A549 (cell line): ENCODE data around the gene RFK. TPM values are rescaled to one million over a fixed set of nuclear protein-coding genes. Genes with fewer than 3 reads are reported as not detected.

Source experiments
- ATAC-seq, 2 experiments: fragments of 200-7000 bp in 1 of 2; fragments of >200 bp in 1 of 2; cut with Nextera tagmentation in 1 of 2; cut with Tn5 transposase in 1 of 2; 3 replicates each; pipeline versions ENCODE4 v1.8.0 to v1.9.1; 2018 to 2020; ENCODE audit warnings: mild to moderate bottlenecking in 1 of 2, moderate library complexity in 1 of 2
- CTCF ChIA-PET: fragments of 300-600 bp; sonication (Branson Sonifier 250); formaldehyde crosslinking; extraction: SDS; loops from one replicate; lab custom pipeline; 2021; ENCODE audit warnings: antibody characterized with exemption, inconsistent platforms; lab: Yijun Ruan, JAX
- POLR2A ChIA-PET: fragments of 350-600 bp; formaldehyde crosslinking; extraction: SDS; loops from one replicate; lab custom pipeline; 2021; ENCODE audit warnings: antibody characterized with exemption, inconsistent platforms; lab: Yijun Ruan, JAX
- DNase-seq, 2 experiments: peaks; one replicate each; pipeline versions ENCODE4 v3.0.0 to v3.0.0-alpha.2; 2011 to 2016; ENCODE audit warnings: low read depth in 1 of 2, low spot score in 1 of 2
- FAIRE-seq: peaks from 2 replicates; lab custom pipeline; 2011; peaks lifted over from hg19 to GRCh38; lab: Jason Lieb, UNC
- H3K27ac ChIP-seq, 2 experiments: fragments of >200 bp; sonication (Bioruptor Twin); formaldehyde crosslinking; 3 replicates each; pipeline ENCODE4 v1.5.1; 2016 to 2017
- H3K4me1 ChIP-seq: fragments of >200 bp; sonication (Bioruptor Twin); formaldehyde crosslinking; 3 replicates; pipeline ENCODE4 v1.6.1; 2016
- H3K4me2 ChIP-seq: fragments of >200 bp; sonication (Bioruptor Twin); formaldehyde crosslinking; 3 replicates; pipeline ENCODE4 v1.6.1; 2016
- H3K4me3 ChIP-seq: fragments of >200 bp; sonication (Bioruptor Twin); formaldehyde crosslinking; 3 replicates; pipeline ENCODE4 v1.5.1; 2016
- H3K9me3 ChIP-seq: fragments of >200 bp; sonication (Bioruptor Twin); formaldehyde crosslinking; 3 replicates; pipeline ENCODE4 v1.6.1; 2016
- ATOH8 ChIP-seq: fragments of 250-450 bp; sonication (Bioruptor Pico); IDR thresholded peaks from 2 replicates; pipeline ENCODE4 v1.5.0; 2020; ENCODE audit warnings: low read depth, mild to moderate bottlenecking, moderate library complexity
- BHLHE40 ChIP-seq: IDR thresholded peaks from 2 replicates; pipeline ENCODE4 v1.6.1; 2012; ENCODE audit warnings: low read depth, low read length, inconsistent platforms
- CBX2 ChIP-seq: fragments of 200-600 bp; sonication (generic); IDR thresholded peaks from 2 replicates; pipeline ENCODE4 v1.6.1; 2016; ENCODE audit warnings: low read depth, mild to moderate bottlenecking, borderline replicate concordance
- CBX8 ChIP-seq: fragments of 200-600 bp; sonication (generic); IDR thresholded peaks from 2 replicates; pipeline ENCODE4 v1.6.1; 2016
- CEBPB ChIP-seq, 2 experiments: fragments of >200 bp in 1 of 2; sonication (Bioruptor Twin) in 1 of 2; formaldehyde crosslinking in 1 of 2; IDR thresholded peaks; 2 replicates each; pipeline ENCODE4 v1.6.1; 2012 to 2016
- CTCF ChIP-seq: fragments of >200 bp; sonication (Bioruptor Twin); formaldehyde crosslinking; IDR thresholded peaks from 3 replicates; pipeline ENCODE4 v1.5.1; 2016
- ELK1 ChIP-seq: fragments of 150-350 bp; IDR thresholded peaks from 2 replicates; pipeline ENCODE4 v1.6.1; 2014; ENCODE audit warnings: low read depth, mild to moderate bottlenecking, low read length
- FOXS1 ChIP-seq: fragments of 250-450 bp; sonication (Bioruptor Pico); IDR thresholded peaks from 2 replicates; pipeline ENCODE4 v1.5.0; 2020; ENCODE audit warnings: mild to moderate bottlenecking, moderate library complexity
- GATA3 ChIP-seq: IDR thresholded peaks from 2 replicates; pipeline ENCODE4 v1.6.1; 2012; ENCODE audit warnings: borderline replicate concordance
- HES2 ChIP-seq: fragments of >200 bp; sonication (Bioruptor Twin); formaldehyde crosslinking; IDR thresholded peaks from 2 replicates; pipeline ENCODE4 v1.6.1; 2016
- HOXA7 ChIP-seq: fragments of 250-450 bp; sonication (Bioruptor Pico); IDR thresholded peaks from 2 replicates; pipeline ENCODE4 v1.5.0; 2020; ENCODE audit warnings: mild to moderate bottlenecking, moderate library complexity
- MAFK ChIP-seq: fragments of 450-650 bp; IDR thresholded peaks from 2 replicates; pipeline ENCODE4 v1.6.1; 2014; ENCODE audit not compliant: partially characterized antibody
- NFE2L2 ChIP-seq: fragments of 150-350 bp; conservative IDR thresholded peaks from 2 replicates; pipeline ENCODE4 v1.6.1; 2014; ENCODE audit warnings: low read length
- PHF8 ChIP-seq: fragments of 200-600 bp; sonication (generic); IDR thresholded peaks from 2 replicates; pipeline ENCODE4 v1.6.1; 2016; ENCODE audit warnings: low read depth, mild to moderate bottlenecking, antibody characterized with exemption, moderate library complexity, borderline replicate concordance
- POLR2A ChIP-seq: IDR thresholded peaks from 2 replicates; pipeline ENCODE4 v1.6.1; 2012; ENCODE audit warnings: mild to moderate bottlenecking, low read length
- RAD21 ChIP-seq, 2 experiments: fragments of >200 bp in 1 of 2; sonication (Bioruptor Twin) in 1 of 2; formaldehyde crosslinking in 1 of 2; IDR thresholded peaks in 1 of 2; conservative IDR thresholded peaks in 1 of 2; 2 replicates in 1 of 2; 3 replicates in 1 of 2; pipeline ENCODE4 v1.6.1; 2012 to 2018; ENCODE audit warnings: inconsistent platforms in 1 of 2
- RCOR1 ChIP-seq: fragments of 150-350 bp; IDR thresholded peaks from 2 replicates; pipeline ENCODE4 v1.6.1; 2014; ENCODE audit warnings: antibody characterized with exemption, low read length, low read depth
- SMC3 ChIP-seq: fragments of >200 bp; sonication (Bioruptor Twin); formaldehyde crosslinking; IDR thresholded peaks from 3 replicates; pipeline ENCODE4 v1.6.1; 2018; ENCODE audit warnings: inconsistent platforms
- SREBF2 ChIP-seq: fragments of 450-650 bp; IDR thresholded peaks from 2 replicates; pipeline ENCODE4 v1.6.1; 2014; ENCODE audit warnings: mild to moderate bottlenecking, moderate library complexity
- TFCP2L1 ChIP-seq: fragments of 250-450 bp; sonication (Bioruptor Pico); IDR thresholded peaks from 2 replicates; pipeline ENCODE4 v1.5.0; 2021; ENCODE audit warnings: mild to moderate bottlenecking
- WGBS: methylation state at CpG from one replicate; pipeline ENCODE4 v1.1.6; 2017; ENCODE audit errors: missing lambda C conversion rate; 5-methylcytosine and 5-hydroxymethylcytosine counted together
- polyA plus RNA-seq, 4 experiments: library from polyadenylated mRNA; depleted of rRNA in 3 of 4; stranded (reverse); fragments of >200 nt; fragmentation: RNase III in 1 of 4; extraction: RNeasy Plus Mini Kit Qiagen cat#74134 plus additional on column Dnase treatment in 1 of 4; gene quantifications; 2 replicates in 3 of 4; 3 replicates in 1 of 4; pipeline ENCODE4 v1.2.3, GENCODE V29; 2011 to 2017

The RFK gene
- polyA plus RNA-seq, 2 of the 4 experiments (the other 2 are of a cell fraction): 50.5 to 184 TPM

- no peak overlapping the region for H3K27ac ChIP-seq
- ChIA-PET CTCF (interaction anchor here (1.1 kb wide), 1 partner anchor 18 kb away, joined by 6 read pairs; no protein-coding TSS in a partner anchor), POLR2A (no interaction called here)
- no peak overlapping the region for H3K4me2 ChIP-seq
- ATAC-seq (no peak), FAIRE-seq (no peak), DNase-seq (no peak)
- no peaks in the 10 kb centered on the region for H3K4me1 ChIP-seq
- WGBS: 79% methylated on average over 4 of the region's 4 CpGs
- no peak for TF ChIP-seq POLR2A
- no peak for TF ChIP-seq NFE2L2
- no peak for TF ChIP-seq CBX8
- no peak for TF ChIP-seq ATOH8
- TF ChIP-seq PHF8: no peak
- no peak overlapping the region for H3K4me3 ChIP-seq
- H3K9me3 ChIP-seq: no peaks in the 10 kb centered on the region
Measured at GRCh38 chr9:76424491-76424890, 30.3 kb upstream of the RFK start.

GRCh38 chr9:76423216-76424177, 29.3 kb upstream of the RFK start:
- TF ChIP-seq TFCP2L1 (CRISPR knock-in tag): no peak
- TF ChIP-seq MAFK: no peak
- TF ChIP-seq RAD21 (conservative IDR thresholded peaks at IDR 0.05 in 1 of 2, IDR thresholded peaks at IDR 0.05 in 1 of 2): no peak
- TF ChIP-seq ELK1: no peak
- TF ChIP-seq BHLHE40: no peak
- TF ChIP-seq HES2: no peak
- no peak for TF ChIP-seq CTCF
- no peak for TF ChIP-seq CBX8
- no peak for TF ChIP-seq HOXA7
- TF ChIP-seq CBX2: no peak
- TF ChIP-seq RCOR1: no peak
- TF ChIP-seq PHF8: no peak
- Histone ChIP-seq H3K27ac (no peak overlapping the region; a peak in 1 of 6 replicates), H3K4me2 (no peak overlapping the region), H3K4me3 (no peak overlapping the region), H3K4me1 (no peaks in the 10 kb centered on the region), H3K9me3 (no peaks in the 10 kb centered on the region)
- CTCF ChIA-PET: interaction anchor here (1.1 kb wide), 1 partner anchor 17 kb away, joined by 6 read pairs; no protein-coding TSS in a partner anchor
- ATAC-seq (no peak), FAIRE-seq (no peak), DNase-seq (peak in 1 of 2 experiments; percentile 16)
- POLR2A ChIA-PET: no interaction called here
- 94% methylated on average over 1 of the region's 2 CpGs for WGBS

- DNase-seq (peak; percentile 43 to 59), FAIRE-seq (no peak), ATAC-seq (peak; percentile 80 to 96; a peak in 4 of 6 replicates)
- peaks cover 7% of the 10 kb centered on the region; the same call in 1 of the 3 replicates for H3K4me1 ChIP-seq
- no peak overlapping the region for H3K4me2 ChIP-seq
- TF ChIP-seq RAD21 (conservative IDR thresholded peaks at IDR 0.05 in 1 of 2, IDR thresholded peaks at IDR 0.05 in 1 of 2) (peak in 1 of 2 experiments; percentile 36; a peak in 2 of 5 replicates), GATA3 (no peak), FOXS1 (CRISPR knock-in tag) (no peak), HOXA7 (no peak), CTCF (peak; percentile 58), SMC3 (0 out of 3 replicates have a peak, but pooled peaks have one; percentile 42), CEBPB (IDR thresholded peaks at IDR 0.05) (no peak), SREBF2 (no peak)
- no peaks in the 10 kb centered on the region for H3K9me3 ChIP-seq
- peak overlapping the region in 1 of 2 experiments; percentile 24; a peak in 1 of 6 replicates for H3K27ac ChIP-seq
- WGBS: 47% methylated on average over 2 of the region's 2 CpGs
- CTCF ChIA-PET: interaction anchor here (0.6 to 2.3 kb wide), 12 partner anchors 8 to 119 kb away, joined by 3 to 11 read pairs (median 4); no protein-coding TSS in a partner anchor
- POLR2A ChIA-PET: interaction anchor here (1.2 kb wide), 1 partner anchor 18 kb away, joined by 3 read pairs; no protein-coding TSS in a partner anchor
- no peak overlapping the region for H3K4me3 ChIP-seq
Measured at GRCh38 chr9:76419782-76420380, 25.7 kb upstream of the RFK start.
